Body of pancreas (tissue), 4 donors: Measurements from ENCODE around the gene NUDT15.

Experiments
- POLR2A ChIP-seq, 3 donors: fragments of 450-650 bp; IDR thresholded peaks; one replicate each; pipeline ENCODE4 v1.6.1; 2016; ENCODE audit warnings: antibody characterized with exemption in 3 of 3, mild to moderate bottlenecking in 2 of 3
- TF ChIP-seq, protein P1 (sequence below), 7 experiments: fragments of 450-650 bp in 4 of 7; fragments of 200-600 bp in 3 of 7; sonication (generic) in 3 of 7; IDR thresholded peaks; one replicate each; pipeline ENCODE4 v1.5.1; 2016 to 2019; ENCODE audit warnings: antibody characterized with exemption in 7 of 7

DNA sequence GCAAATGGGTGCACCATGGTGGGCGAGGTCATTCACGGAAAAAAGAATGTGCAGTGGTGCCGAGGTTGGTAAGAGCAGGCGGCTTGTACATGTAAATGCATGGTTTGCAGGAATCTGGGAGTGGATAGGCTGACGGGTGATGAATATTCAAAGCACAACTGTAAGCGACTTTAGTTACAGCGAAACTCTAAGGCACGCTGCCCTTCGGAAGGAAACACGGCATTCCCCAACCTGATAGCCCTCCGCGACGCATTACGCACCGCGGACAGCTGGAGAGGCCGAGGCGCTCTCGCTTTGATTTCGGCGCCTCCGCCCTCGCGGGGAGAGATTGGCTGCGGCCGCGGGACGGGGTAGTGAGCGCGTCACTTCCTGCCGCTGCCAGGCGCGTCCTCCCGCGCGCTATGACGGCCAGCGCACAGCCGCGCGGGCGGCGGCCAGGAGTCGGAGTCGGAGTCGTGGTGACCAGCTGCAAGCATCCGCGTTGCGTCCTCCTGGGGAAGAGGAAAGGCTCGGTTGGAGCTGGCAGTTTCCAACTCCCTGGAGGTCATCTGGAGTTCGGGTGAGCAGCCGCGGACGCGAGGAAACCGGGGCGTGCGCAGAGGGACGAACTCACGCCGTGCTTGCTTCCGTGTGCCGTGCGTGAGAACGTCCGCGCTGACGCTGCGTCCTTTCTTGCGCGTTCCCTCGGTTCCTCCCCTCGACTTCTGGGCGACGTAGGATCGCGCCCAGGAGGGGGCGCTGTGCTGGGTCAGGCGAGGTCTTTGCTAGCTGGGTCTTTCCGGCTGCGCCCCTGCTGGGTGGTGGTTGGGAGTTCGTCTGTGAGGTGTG is at the start of gene NUDT15:
- TF ChIP-seq, protein P1, sequence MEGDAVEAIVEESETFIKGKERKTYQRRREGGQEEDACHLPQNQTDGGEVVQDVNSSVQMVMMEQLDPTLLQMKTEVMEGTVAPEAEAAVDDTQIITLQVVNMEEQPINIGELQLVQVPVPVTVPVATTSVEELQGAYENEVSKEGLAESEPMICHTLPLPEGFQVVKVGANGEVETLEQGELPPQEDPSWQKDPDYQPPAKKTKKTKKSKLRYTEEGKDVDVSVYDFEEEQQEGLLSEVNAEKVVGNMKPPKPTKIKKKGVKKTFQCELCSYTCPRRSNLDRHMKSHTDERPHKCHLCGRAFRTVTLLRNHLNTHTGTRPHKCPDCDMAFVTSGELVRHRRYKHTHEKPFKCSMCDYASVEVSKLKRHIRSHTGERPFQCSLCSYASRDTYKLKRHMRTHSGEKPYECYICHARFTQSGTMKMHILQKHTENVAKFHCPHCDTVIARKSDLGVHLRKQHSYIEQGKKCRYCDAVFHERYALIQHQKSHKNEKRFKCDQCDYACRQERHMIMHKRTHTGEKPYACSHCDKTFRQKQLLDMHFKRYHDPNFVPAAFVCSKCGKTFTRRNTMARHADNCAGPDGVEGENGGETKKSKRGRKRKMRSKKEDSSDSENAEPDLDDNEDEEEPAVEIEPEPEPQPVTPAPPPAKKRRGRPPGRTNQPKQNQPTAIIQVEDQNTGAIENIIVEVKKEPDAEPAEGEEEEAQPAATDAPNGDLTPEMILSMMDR (IDR thresholded peaks at IDR 0.05): peak; percentile 94 to 100 (median 99)
- peak; percentile 92 to 97 (median 97) for TF ChIP-seq POLR2A (IDR thresholded peaks at IDR 0.05)
